ENCODE data around the gene ANK3. TPM values are rescaled to one million over a fixed set of nuclear protein-coding genes. Genes with fewer than 3 reads are reported as not detected.

The ANK3 gene
- total and polyA plus RNA-seq, 2 donors: 12.1 to 12.6 TPM

GRCh38 chr10:60025279-60025678, 364.4 kb downstream of the ANK3 start:
- no peak for DNase-seq (ENCODE audit: low read depth in 6 of 9, low spot score in 9 of 9)
- Histone ChIP-seq H3K9me3 (ENCODE audit: control insufficient read depth in 2 of 2, insufficient read depth in 1 of 2, low read length in 1 of 2) (no peaks in the 10 kb centered on the region), H3K27ac (ENCODE audit: low read depth in 1 of 2, low read length in 1 of 2) (no peak overlapping the region), H3K27me3 (ENCODE audit: control insufficient read depth in 2 of 2, insufficient read depth in 1 of 2, low read length in 1 of 2) (no peaks in the 10 kb centered on the region), H3K4me1 (ENCODE audit: control insufficient read depth in 2 of 2, insufficient read depth in 2 of 2, low read length in 2 of 2) (no peaks in the 10 kb centered on the region), H3K36me3 (ENCODE audit: control insufficient read depth in 2 of 2, insufficient read depth in 2 of 2, low read length in 1 of 2) (no peaks in the 10 kb centered on the region), H3K4me3 (ENCODE audit: low read length in 2 of 2) (no peak overlapping the region)
- 100% methylated on average over 1 of the region's 1 CpG for WGBS

DNA sequence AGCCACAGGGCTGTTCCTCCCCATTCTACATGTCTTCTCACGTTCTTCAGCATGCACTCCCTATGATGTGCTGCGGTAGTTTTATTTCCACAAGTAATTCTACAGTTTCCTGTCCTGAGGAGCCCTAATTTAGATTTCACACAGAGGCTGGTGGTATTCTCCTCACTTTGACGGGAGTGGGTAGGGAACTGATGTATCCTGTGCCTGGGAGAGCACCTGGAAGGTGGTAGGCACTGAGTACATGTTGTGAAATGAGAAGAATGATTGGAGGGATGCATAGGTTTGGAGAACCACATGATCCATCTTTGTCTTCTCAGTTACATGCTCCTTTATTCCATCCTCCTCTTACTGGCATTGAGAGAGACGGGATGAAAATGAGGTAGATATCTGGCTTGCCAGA, 365.2 kb downstream of the ANK3 start:
- no peaks in the 10 kb centered on the region for H3K4me1 ChIP-seq (ENCODE audit: control insufficient read depth in 2 of 2, insufficient read depth in 2 of 2, low read length in 2 of 2)
- no peaks in the 10 kb centered on the region for H3K9me3 ChIP-seq (ENCODE audit: control insufficient read depth in 2 of 2, insufficient read depth in 1 of 2, low read length in 1 of 2)
- H3K27me3 ChIP-seq (ENCODE audit: control insufficient read depth in 2 of 2, insufficient read depth in 1 of 2, low read length in 1 of 2): no peaks in the 10 kb centered on the region
- WGBS: 96% methylated on average over 4 of the region's 4 CpGs
- DNase-seq (ENCODE audit: low read depth in 6 of 9, low spot score in 9 of 9): no peak
- no peak overlapping the region for H3K4me3 ChIP-seq (ENCODE audit: low read length in 2 of 2)
- H3K36me3 ChIP-seq (ENCODE audit: control insufficient read depth in 2 of 2, insufficient read depth in 2 of 2, low read length in 1 of 2): no peaks in the 10 kb centered on the region
- no peak overlapping the region for H3K27ac ChIP-seq (ENCODE audit: low read depth in 1 of 2, low read length in 1 of 2)

- 72% methylated on average over 2 of the region's 2 CpGs for WGBS
- H3K9me3 ChIP-seq (ENCODE audit: control insufficient read depth in 2 of 2, insufficient read depth in 1 of 2, low read length in 1 of 2): no peaks in the 10 kb centered on the region
- H3K4me1 ChIP-seq (ENCODE audit: control insufficient read depth in 2 of 2, insufficient read depth in 2 of 2, low read length in 2 of 2): no peaks in the 10 kb centered on the region
- H3K27ac ChIP-seq (ENCODE audit: low read depth in 1 of 2, low read length in 1 of 2): no peak overlapping the region
- no peaks in the 10 kb centered on the region for H3K27me3 ChIP-seq (ENCODE audit: control insufficient read depth in 2 of 2, insufficient read depth in 1 of 2, low read length in 1 of 2)
- no peak for DNase-seq (ENCODE audit: low read depth in 6 of 9, low spot score in 9 of 9)
- H3K36me3 ChIP-seq (ENCODE audit: control insufficient read depth in 2 of 2, insufficient read depth in 2 of 2, low read length in 1 of 2): no peaks in the 10 kb centered on the region
- H3K4me3 ChIP-seq (ENCODE audit: low read length in 2 of 2): no peak overlapping the region
These were observed 366.4 kb downstream of the ANK3 start for GRCh38 chr10:60023155-60023877.

DNA sequence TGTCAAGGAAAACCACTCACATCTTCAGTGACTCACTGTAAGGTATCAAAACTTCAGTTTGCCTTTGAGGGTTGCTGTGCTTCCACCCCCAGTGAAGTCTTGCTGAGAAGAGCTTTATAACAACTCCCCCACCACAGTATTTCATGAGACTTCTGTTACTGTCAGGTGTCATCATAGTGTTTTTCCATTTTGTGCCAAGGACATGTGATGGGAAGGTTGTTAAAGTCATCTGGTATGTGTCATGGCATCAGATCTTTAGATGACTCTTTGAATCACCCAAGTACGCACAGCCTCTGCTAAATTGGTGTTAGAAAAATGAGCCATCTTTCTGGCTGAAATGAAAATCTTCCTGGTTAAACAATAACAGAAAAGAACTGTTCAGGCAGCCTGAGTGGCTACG, 368.3 kb downstream of the ANK3 start:
- Histone ChIP-seq H3K27me3 (ENCODE audit: control insufficient read depth in 2 of 2, insufficient read depth in 1 of 2, low read length in 1 of 2) (no peaks in the 10 kb centered on the region), H3K36me3 (ENCODE audit: control insufficient read depth in 2 of 2, insufficient read depth in 2 of 2, low read length in 1 of 2) (no peaks in the 10 kb centered on the region), H3K4me3 (ENCODE audit: low read length in 2 of 2) (no peak overlapping the region), H3K27ac (ENCODE audit: low read depth in 1 of 2, low read length in 1 of 2) (no peak overlapping the region), H3K4me1 (ENCODE audit: control insufficient read depth in 2 of 2, insufficient read depth in 2 of 2, low read length in 2 of 2) (no peaks in the 10 kb centered on the region), H3K9me3 (ENCODE audit: control insufficient read depth in 2 of 2, insufficient read depth in 1 of 2, low read length in 1 of 2) (no peaks in the 10 kb centered on the region)
- DNase-seq (ENCODE audit: low read depth in 6 of 9, low spot score in 9 of 9): no peak
- WGBS: 98% methylated on average over 2 of the region's 2 CpGs

- no peak overlapping the region for H3K4me3 ChIP-seq (ENCODE audit: low read length in 2 of 2)
- H3K27me3 ChIP-seq (ENCODE audit: control insufficient read depth in 2 of 2, insufficient read depth in 1 of 2, low read length in 1 of 2): no peaks in the 10 kb centered on the region
- no peaks in the 10 kb centered on the region for H3K36me3 ChIP-seq (ENCODE audit: control insufficient read depth in 2 of 2, insufficient read depth in 2 of 2, low read length in 1 of 2)
- H3K9me3 ChIP-seq (ENCODE audit: control insufficient read depth in 2 of 2, insufficient read depth in 1 of 2, low read length in 1 of 2): no peaks in the 10 kb centered on the region
- no peak overlapping the region for H3K27ac ChIP-seq (ENCODE audit: low read depth in 1 of 2, low read length in 1 of 2)
- WGBS: 96% methylated on average over 3 of the region's 3 CpGs
- no peak for DNase-seq (ENCODE audit: low read depth in 6 of 9, low spot score in 9 of 9)
- no peaks in the 10 kb centered on the region for H3K4me1 ChIP-seq (ENCODE audit: control insufficient read depth in 2 of 2, insufficient read depth in 2 of 2, low read length in 2 of 2)
These were observed 372.9 kb downstream of the ANK3 start for GRCh38 chr10:60016794-60017193.

- DNase-seq (ENCODE audit: low read depth in 6 of 9, low spot score in 9 of 9): no peak
- Histone ChIP-seq H3K4me3 (ENCODE audit: low read length in 2 of 2) (no peak overlapping the region), H3K4me1 (ENCODE audit: control insufficient read depth in 2 of 2, insufficient read depth in 2 of 2, low read length in 2 of 2) (no peaks in the 10 kb centered on the region), H3K36me3 (ENCODE audit: control insufficient read depth in 2 of 2, insufficient read depth in 2 of 2, low read length in 1 of 2) (no peaks in the 10 kb centered on the region), H3K9me3 (ENCODE audit: control insufficient read depth in 2 of 2, insufficient read depth in 1 of 2, low read length in 1 of 2) (no peaks in the 10 kb centered on the region), H3K27ac (ENCODE audit: low read depth in 1 of 2, low read length in 1 of 2) (no peak overlapping the region), H3K27me3 (ENCODE audit: control insufficient read depth in 2 of 2, insufficient read depth in 1 of 2, low read length in 1 of 2) (no peaks in the 10 kb centered on the region)
- WGBS: 63% methylated on average over 2 of the region's 2 CpGs
These were observed 379.8 kb downstream of the ANK3 start for GRCh38 chr10:60009710-60010383.

GRCh38 chr10:60009276-60009675, 380.4 kb downstream of the ANK3 start:
- Histone ChIP-seq H3K36me3 (ENCODE audit: control insufficient read depth in 2 of 2, insufficient read depth in 2 of 2, low read length in 1 of 2) (no peaks in the 10 kb centered on the region), H3K27me3 (ENCODE audit: control insufficient read depth in 2 of 2, insufficient read depth in 1 of 2, low read length in 1 of 2) (no peaks in the 10 kb centered on the region), H3K4me3 (ENCODE audit: low read length in 2 of 2) (no peak overlapping the region), H3K9me3 (ENCODE audit: control insufficient read depth in 2 of 2, insufficient read depth in 1 of 2, low read length in 1 of 2) (no peaks in the 10 kb centered on the region), H3K4me1 (ENCODE audit: control insufficient read depth in 2 of 2, insufficient read depth in 2 of 2, low read length in 2 of 2) (no peaks in the 10 kb centered on the region), H3K27ac (ENCODE audit: low read depth in 1 of 2, low read length in 1 of 2) (no peak overlapping the region)
- 91% methylated on average over 2 of the region's 2 CpGs for WGBS
- no peak for DNase-seq (ENCODE audit: low read depth in 6 of 9, low spot score in 9 of 9)

DNA sequence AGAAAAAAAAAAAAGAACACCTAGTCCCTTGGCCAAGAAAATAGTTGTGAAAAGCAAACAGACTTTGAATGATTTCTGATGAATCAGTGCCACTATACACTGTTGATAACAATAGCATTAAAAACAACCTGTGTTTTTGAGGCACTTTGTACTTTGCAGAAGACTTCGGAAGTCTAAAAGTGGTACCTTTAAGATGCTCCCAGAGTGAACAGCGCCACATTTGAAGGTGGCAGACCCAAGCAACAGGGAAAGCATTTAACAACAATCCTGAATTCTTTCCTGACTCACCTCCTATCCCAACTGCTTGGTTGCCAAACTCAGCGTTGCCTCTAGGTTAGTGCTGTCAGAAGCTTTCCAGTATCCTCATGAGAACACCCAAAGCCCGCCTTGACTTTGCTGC, 380.9 kb downstream of the ANK3 start:
- H3K27ac ChIP-seq (ENCODE audit: low read depth in 1 of 2, low read length in 1 of 2): no peak overlapping the region
- no peaks in the 10 kb centered on the region for H3K9me3 ChIP-seq (ENCODE audit: control insufficient read depth in 2 of 2, insufficient read depth in 1 of 2, low read length in 1 of 2)
- H3K4me3 ChIP-seq (ENCODE audit: low read length in 2 of 2): no peak overlapping the region
- WGBS: 94% methylated on average over 4 of the region's 4 CpGs
- no peaks in the 10 kb centered on the region for H3K4me1 ChIP-seq (ENCODE audit: control insufficient read depth in 2 of 2, insufficient read depth in 2 of 2, low read length in 2 of 2)
- H3K27me3 ChIP-seq (ENCODE audit: control insufficient read depth in 2 of 2, insufficient read depth in 1 of 2, low read length in 1 of 2): no peaks in the 10 kb centered on the region
- H3K36me3 ChIP-seq (ENCODE audit: control insufficient read depth in 2 of 2, insufficient read depth in 2 of 2, low read length in 1 of 2): no peaks in the 10 kb centered on the region
- DNase-seq (ENCODE audit: low read depth in 6 of 9, low spot score in 9 of 9): no peak

DNA sequence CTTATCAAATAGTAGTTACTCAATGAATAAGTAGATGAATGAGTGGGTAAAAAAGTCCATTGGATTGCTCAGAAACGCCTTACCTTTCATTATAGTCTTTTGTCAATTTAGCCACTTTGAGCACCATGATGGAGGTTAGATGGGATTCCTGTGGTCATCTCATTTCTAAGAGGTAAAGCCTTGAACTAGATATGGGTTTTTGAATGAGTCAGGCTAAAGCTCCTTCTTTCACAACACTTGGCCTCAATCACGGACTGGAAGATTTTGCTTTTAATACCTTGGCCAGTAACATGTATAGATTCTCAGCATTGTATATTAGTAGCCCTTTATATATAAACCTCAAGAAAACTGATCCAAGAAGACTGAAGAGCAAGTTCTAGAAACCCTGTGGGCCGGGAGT, 383.6 kb downstream of the ANK3 start:
- no peak for DNase-seq (ENCODE audit: low read depth in 6 of 9, low spot score in 9 of 9)
- no peak overlapping the region for H3K4me3 ChIP-seq (ENCODE audit: low read length in 2 of 2)
- no peaks in the 10 kb centered on the region for H3K9me3 ChIP-seq (ENCODE audit: control insufficient read depth in 2 of 2, insufficient read depth in 1 of 2, low read length in 1 of 2)
- no peaks in the 10 kb centered on the region for H3K36me3 ChIP-seq (ENCODE audit: control insufficient read depth in 2 of 2, insufficient read depth in 2 of 2, low read length in 1 of 2)
- H3K4me1 ChIP-seq (ENCODE audit: control insufficient read depth in 2 of 2, insufficient read depth in 2 of 2, low read length in 2 of 2): no peaks in the 10 kb centered on the region
- H3K27me3 ChIP-seq (ENCODE audit: control insufficient read depth in 2 of 2, insufficient read depth in 1 of 2, low read length in 1 of 2): no peaks in the 10 kb centered on the region
- H3K27ac ChIP-seq (ENCODE audit: low read depth in 1 of 2, low read length in 1 of 2): no peak overlapping the region
- WGBS: 91% methylated on average over 3 of the region's 3 CpGs

Measured in thymus (tissue), 11 donors.